NCI-H526 (cell line): ENCODE results near the gene EDNRA.

Source experiments
- DNase-seq, 2 experiments: peaks; one replicate each; lab custom pipeline; 2025; lab: John Stamatoyannopoulos, UW

The EDNRA gene

DNA sequence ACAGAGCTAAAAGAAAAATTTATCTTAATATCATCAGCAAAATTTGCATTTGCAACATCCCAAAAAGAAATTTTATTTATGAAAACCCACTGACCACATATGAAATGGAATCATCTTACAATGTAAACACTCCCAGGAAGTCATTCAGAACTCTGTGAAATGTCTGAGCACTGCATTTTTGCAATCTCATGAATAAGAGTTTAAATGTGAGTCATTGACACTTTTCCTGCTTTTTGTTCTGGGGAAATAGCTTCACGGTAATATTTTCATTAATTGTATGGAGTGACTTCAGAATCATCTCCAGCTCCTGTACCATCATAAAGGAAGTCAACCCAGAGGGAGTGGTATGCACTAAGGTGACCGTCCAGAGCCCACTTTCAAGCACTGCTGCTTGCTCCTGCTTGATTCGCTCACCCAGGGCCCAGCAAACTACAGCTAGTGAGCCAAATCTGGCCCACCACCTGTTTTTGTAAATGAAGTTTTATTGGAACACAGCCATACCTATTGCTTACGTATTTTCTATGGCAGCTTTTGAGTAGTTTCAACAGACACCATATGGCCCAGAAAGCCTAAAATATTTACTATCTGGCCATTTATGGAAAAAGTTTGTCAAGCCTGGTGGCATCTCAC, 17.2 kb downstream of the EDNRA start:
- no peak for DNase-seq

DNA sequence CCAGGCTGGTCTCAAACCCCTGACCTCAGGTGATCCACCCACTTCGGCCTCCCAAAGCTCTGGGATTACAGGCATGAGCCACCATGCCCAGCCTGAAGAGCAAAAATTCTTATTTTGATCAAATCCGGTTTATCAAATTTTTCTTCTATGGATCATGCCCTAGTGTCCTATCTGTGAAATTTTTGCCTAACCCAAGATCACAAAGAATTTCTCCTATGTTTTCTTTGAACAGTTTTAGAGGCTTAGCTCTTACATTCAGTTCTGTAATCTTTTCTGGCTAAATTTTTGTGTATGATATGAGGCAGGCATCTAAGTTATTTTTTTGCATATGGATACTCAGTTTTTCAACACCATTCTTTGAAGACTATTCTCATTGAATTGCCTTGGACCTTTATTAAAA, 27.4 kb downstream of the EDNRA start:
- DNase-seq: no peak

DNA sequence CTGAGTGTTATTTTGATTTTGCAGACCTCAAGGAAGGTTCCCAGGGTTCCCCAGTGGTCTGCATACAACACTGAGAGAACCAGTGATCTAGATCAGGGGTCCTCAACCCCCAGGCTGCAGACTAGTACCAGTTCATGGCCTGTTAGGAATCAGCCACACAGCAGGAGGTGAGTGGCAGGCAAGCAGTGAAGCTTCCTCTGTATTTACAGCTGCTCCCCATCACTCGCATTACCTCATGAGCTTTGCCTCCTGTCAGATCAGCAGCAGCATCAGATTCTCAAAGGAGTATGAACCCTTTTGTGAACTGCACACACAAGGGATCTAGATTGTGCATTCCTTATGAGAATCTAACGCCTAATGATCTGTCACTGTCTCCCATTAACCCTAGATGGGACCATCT, 28.5 kb downstream of the EDNRA start:
- DNase-seq: no peak

DNA sequence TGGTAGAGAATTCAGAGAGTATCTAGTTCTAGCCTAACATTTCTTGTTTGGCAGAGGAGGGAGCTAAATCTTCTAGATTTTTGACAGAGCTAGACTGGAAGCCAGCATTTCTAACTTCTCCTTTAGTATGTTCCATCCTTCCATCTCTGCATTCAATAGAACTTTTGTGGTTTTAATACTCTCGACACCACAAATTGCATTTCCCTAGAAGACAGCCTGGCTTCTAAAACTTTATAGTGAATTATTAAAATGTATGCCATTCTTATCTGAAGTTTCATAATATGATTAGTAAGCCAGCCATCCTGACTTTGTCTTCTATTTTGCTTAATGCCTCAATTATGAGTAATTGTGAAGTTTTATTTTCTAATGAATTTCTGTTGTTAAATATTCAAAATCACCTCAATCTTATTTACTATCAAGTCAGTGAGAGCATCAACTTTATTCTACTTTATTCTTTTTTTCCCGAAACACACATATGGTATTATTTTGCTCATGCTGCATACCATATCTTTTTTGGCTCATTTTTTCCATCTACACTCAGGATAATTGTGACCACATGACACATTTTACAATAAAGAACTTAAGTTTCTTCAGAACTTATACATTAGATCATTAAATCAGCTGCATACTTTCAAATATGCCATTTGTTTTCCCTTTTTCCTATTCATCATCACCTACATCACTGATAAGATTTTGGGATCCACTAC, 30.2 kb downstream of the EDNRA start:
- DNase-seq: no peak

DNA sequence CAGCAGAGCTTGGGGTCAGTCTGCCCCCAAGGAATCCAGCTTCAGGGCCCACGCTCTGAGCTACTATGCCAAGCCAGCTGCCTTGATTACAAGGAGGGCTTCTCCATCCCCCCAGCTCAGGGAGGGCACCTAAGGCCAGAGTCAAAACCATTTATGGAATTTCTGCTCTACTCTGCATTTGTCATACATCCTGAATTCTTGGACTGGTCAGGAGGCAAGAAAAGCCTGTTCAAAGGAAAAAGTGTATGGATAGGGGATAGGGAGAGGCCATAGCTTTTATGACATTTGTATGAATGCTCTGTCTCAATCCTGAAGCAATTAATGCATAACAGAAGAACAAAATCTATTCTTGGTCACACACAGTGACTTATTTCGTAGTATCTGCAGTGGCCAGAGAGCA, 32.2 kb downstream of the EDNRA start:
- no peak for DNase-seq

DNA sequence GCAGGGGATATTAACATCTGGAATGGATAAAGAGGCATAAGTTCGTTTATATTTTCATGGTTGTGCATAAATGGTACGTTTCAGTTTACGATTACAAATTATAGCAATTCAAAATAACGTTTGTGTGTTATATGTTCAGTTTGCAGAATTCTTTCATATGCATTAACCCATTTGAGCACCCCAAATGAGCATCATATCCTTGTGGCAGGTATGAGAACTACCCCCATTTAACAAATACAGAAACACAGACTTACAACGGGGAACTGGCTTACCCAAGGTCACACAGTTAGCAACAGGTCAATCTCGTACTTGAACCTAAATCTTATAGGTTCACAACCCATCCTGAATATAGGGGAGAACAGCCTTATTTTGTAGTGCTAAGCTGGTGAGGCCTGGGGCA, 33.1 kb downstream of the EDNRA start:
- DNase-seq: no peak

DNA sequence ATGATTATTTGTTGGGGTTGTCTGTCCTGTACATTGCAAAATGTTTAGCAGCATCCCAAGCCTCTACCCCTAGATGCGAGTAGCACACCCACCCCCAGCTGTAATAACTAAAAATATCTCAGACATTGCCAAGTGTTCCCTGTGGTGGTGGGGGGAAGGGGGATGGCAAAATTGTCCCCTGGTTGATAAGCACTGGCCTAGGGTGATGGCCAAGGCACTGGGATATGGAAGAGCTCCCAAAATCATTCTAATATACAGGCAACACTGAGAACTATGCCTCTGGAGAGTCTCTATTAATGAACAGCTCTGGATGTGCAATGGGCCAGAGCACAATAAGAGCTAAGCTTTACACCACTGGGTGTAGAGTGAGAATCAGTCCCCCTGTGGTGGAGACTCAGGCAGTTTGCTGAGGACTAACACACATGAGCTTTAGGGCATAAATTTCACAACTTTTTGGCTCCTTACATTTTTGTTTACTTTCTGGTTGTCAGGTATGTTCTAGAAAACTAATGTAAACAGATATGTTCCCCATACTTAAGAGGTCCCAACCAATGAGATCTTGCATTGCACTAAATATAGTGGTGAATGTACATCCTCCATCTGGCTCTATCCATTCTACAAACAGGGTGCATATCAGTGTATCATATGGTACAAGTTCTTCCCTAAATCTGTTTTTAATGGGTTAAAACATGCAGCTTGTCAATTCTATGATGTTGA, 34.5 kb downstream of the EDNRA start:
- no peak for DNase-seq

DNA sequence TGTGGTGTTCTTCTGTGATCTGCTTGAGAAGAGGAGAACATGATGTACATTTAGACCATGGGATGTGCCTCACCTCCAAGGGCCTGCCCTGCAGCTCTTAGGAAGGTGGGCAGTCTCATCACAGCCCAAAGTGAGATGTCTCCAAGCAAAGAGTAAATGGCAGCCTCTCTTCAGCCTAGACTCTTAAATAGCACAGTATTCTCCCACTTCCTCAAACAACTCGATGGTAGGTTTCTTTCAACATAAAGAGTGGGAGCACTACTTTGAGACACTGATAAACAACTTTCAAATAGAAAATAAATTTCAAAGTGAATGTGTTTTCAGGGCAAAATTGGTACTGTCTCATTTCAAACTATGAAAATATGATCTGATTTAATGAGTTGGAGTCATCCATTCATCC, 35.2 kb downstream of the EDNRA start:
- DNase-seq: no peak

DNA sequence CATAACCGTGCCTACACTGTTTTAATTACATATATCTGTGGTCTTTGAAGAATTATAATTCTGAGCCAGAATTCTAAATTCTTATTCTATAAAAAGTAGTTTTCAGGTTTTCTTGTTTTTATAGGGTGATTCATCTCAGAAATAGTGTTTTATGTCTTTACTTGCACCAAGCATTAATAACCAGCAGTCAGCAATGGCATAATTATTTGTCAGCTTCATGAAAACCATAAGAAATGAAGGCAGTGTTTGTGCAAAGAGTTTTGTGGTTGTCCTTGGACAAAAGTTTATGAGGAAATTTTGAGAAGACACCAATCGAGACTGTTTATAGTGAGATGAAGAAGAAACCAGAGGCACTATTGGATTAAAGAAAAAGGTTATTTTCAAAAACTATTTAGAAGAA, 37.2 kb downstream of the EDNRA start:
- DNase-seq: no peak

DNA sequence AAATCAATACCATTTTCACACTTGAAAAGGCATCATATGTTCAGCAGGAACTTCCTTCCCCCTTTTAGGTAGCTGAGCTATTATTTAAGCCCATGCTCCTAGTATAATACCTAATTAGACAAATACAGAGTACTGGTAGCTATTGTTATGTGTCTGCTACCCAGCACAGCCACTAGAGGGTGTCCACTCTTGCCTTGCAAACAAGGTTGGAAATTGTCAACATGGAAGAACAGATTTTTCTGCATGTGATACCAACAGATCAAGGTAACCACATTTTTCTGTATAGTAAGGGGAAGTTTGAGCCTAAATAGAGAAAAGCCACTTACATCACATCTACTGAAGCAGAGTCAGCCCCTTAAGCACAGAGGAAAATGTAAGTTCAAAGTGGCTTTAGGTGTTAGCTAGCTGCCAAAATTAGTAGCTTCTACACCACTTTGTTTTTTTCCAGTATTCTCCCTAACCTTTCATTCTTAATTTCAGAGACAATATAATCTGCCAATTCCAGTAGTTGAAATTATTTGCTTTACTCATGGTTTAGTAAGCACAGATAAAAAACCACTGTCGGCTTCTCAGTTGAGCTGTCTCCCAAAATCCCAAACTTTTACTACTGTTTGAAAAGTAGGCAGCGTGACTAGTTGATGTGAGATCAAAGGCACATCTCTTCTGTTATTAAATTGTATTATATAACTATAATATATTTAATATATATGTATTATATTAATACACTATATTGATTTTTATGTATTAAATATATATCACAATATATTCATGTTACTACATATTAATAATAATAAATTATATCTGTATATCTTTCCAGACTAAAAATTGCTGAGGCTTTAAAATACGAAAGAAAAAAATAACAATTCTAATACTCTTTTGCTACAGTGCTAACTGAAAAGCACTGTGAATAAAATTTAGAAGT, 38.2 kb downstream of the EDNRA start:
- peak; percentile 0 to 67 for DNase-seq

DNA sequence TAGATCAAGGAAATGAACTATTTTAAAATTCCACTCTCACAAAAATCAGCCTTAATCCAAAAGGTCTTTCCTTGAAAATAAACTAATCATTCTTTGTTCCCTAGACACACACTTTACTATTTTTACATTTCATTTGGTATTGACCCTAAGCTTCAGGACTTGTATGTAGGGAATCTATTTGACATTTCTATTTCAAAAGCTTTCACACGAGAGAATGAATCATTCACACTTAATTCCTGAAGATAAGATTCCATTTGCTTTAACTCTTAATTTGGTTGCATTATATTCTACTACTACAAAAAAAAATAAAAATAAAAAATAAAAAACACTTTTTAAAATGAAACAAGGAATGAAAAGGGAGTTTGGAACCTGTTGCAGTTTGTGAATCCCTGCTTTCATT, 43.7 kb downstream of the EDNRA start:
- no peak for DNase-seq

DNA sequence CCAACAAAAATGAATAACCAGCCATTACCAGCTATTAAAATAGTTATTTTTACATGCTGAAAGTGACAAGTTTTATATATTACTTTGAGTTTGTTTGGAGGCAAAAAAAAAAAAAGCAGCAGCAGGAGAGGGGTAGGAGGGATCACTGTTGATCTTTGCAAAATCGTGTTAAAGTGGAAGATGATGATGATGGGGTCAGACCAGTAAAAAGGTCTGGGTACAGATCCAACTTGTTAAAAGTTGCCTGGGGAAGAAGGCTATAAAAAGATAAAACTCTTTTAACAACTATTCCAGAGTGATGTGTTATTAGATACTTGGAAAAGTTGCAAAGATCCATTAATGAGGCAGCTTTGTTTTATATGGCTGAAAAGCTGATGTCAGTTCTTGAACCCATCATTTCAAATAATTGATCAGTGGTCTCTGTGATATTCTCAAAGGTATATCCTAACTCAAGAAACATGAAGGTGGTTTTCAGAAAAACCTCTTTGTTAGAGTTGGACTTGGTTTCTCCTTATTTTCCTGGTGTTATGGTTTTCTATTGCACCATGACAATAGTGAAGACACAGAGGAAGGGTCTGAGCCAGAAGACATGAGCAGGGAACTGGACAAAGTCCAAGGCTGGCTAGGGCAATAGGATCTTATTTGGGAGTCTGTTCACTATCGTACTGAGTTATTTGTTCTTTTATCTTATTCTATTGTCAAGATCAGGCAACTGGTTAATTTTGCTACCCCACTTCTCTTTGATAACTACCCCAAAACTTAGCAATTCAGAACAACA, 44.8 kb downstream of the EDNRA start:
- no peak for DNase-seq

DNA sequence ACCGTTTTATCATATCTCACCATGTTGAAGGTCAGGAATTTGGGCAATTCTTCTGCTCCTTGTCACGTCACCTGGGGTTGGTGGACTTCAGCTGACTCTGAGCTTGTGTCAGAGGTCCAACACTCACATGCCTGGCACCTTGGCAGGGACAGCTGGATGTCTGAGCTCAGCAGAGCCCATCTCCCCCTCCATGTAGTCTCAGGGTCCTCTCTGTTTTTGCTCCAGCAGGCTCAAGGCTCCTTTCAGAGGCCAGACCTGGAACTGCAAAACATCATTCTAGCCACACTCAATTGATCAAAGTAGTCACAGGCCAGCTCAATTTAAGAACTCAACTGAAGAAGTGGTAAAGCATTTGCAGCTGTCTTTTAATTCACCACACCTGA, 45.4 kb downstream of the EDNRA start:
- DNase-seq: no peak

DNA sequence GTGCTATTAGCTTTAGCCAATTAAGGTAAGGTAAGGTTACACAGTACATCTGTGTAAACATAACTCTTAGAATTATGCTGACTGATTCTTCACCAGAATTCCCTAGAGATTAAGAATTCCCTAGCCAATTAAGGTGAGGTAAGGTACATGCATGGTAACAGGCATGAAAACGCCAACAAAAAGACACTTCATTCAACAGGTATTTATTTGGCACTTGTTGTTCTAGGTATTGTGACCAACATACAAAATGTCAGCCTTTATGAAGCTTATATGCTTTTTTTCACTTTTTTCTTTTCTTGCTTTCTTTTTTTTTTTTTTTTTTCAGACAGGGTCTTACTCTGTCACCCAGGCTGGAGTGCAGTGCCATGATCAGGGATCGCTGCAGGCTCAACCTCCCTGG, 47.2 kb downstream of the EDNRA start:
- no peak for DNase-seq

DNA sequence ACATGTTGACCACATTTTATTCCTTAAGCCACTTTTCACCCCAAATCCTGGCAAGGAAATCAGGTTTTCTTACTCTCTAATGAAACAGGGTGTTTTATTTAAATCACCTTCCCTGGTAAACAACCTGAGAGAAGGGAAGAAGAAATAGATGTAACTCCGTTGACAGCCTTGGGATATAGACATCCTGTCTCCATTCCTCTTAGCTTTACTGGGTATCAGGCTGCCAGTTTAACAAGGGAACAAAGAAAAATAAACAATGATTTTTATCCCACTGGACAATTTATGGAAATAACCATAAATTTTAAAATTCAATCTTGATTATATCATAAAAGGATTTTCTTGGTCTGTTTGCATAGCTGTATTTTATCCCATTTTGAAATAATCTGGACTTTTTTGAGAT, 49.2 kb downstream of the EDNRA start:
- no peak for DNase-seq

DNA sequence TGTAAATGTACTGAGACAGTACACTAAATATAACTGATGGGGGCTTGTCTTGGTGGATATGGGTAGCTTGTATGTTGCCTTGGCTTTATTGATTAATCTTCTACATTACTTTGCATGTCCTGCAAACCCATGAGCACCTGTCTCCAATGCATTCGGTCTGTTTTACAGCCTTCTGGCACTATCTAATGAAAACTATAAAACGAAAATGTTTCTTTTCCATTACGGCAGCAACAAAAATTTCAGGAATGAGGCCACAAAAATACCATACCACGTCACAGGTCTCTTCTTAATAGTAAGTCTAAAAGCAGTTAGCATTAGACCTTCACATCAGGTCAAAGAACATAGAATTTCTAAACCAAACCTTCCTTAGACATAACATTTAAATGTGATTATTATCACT, 49.8 kb downstream of the EDNRA start:
- no peak for DNase-seq

DNA sequence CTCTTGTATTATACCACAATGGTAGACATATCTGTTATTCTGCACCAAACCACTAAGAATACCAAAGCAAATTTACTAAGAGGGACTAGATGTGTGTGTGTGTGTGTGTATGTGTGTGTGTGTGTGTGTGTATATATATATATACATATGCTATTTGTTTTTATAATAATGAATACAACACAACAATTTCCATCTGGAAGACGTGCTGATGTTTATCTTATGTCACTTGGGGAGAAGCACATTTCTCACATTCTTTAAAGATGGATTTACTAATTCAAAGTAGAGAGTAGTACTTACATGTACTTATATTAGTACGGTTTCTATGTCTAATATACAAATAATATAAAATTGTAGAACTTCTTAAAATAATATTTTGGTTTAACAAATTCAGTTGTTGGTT, 52.0 kb downstream of the EDNRA start:
- DNase-seq: no peak

DNA sequence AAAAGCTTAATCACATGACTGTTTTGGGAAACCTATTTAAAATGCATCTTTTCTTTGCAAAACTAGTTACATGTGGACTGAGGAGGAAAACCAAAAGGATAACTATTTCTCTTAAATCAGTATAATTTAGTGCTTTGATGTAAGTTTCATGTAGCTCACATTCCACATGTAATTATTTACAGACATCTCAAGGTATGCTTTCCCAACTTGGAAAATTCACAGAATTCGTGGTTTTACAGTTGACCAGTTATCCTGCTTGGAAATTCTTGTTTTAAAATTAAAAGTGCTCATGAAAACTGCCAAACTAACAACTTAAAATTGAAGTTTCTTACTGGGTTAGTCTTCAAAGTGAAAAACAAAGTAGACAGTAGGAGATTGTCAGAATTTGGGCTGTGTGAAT, 52.4 kb downstream of the EDNRA start:
- no peak for DNase-seq

DNA sequence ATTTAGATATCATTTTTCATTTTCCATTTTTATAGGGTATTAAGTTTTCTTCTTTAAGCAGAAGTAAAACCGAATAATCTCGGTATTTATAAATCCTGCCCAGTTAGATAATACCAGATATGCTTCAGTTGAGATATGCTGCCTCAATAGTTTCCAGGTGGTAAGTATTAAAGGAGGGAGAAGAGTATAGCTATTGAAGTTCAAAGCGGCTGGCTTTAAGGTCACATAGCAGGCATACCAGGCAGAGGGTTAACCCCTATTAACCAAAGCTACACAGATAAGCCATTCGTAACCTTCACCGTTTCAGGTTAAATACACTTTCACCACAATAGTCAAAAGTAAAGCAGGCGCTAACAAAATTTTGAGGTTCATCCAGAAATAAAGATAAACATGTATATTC, 54.2 kb downstream of the EDNRA start:
- no peak for DNase-seq

DNA sequence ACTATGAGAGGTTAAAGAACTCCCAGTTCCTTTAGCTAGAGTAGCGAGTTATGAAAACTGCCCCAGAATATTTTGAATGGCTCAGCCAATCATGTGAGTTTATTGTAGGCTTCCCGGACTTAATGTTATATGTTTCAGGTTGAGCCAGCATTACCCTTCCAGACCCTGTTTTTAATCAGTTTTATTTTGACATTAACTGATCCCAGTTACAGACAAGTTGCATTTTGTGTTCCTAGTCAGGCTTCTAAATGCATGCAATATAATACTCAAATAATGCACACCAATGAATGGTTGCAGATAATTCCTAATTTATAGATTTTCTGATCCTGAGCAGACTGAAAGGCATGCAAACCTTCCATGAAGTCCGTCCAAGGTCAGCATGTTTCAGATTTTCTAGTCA, 57.8 kb downstream of the EDNRA start:
- DNase-seq: no peak

DNA sequence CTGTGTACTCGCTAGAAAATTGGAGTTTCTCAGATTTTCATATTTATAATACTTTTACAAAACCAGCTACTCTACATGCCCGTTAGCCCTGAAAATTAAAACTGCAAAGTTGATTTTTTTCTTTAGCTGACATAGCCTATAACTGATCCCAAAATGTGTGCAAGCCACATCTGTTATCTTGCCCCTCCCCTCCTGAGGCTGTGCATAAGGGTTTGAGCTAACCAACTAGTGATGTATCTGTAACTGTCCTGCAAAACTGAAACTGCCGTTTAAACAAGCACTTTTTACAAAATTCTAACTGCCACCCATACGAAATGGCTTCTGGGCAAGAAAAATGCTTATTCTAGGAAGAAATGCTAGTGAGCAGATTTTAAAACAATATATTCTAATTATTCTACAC, 59.1 kb downstream of the EDNRA start:
- no peak for DNase-seq
